ENCODE data around the gene FMN2.

DNA sequence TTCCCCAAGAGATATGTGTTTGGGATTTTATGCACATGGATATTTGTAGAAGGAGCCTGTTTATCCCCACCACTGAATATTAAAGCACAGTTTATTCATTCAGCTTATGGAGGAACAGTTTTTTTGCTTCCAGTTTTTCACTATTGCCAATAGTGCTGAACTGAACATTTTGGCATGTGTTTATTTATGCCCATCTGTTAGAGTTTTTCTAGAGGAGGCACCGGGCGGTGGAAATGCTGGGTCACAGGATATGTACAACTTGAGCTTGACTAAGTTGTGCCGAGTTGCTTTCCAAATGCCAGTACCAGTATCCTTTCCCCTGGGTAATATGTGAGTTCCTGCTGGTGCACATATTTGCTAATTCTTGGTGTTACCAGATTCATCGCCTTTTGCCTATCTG is 409.0 kb downstream of the FMN2 start:
- TF ChIP-seq, protein P1, sequence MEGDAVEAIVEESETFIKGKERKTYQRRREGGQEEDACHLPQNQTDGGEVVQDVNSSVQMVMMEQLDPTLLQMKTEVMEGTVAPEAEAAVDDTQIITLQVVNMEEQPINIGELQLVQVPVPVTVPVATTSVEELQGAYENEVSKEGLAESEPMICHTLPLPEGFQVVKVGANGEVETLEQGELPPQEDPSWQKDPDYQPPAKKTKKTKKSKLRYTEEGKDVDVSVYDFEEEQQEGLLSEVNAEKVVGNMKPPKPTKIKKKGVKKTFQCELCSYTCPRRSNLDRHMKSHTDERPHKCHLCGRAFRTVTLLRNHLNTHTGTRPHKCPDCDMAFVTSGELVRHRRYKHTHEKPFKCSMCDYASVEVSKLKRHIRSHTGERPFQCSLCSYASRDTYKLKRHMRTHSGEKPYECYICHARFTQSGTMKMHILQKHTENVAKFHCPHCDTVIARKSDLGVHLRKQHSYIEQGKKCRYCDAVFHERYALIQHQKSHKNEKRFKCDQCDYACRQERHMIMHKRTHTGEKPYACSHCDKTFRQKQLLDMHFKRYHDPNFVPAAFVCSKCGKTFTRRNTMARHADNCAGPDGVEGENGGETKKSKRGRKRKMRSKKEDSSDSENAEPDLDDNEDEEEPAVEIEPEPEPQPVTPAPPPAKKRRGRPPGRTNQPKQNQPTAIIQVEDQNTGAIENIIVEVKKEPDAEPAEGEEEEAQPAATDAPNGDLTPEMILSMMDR (IDR thresholded peaks at IDR 0.05) = no peak
- TF ChIP-seq EZH2 (IDR thresholded peaks at IDR 0.05) (no peak), EZH2phosphoT487 (IDR thresholded peaks at IDR 0.05) (no peak)
